Sigmoid colon (tissue), 7 donors: ENCODE results near the gene CDCA4. TPM values are rescaled to one million over a fixed set of nuclear protein-coding genes. Genes with fewer than 3 reads are reported as not detected.

Source experiments
- DNase-seq: peaks from one replicate; pipeline ENCODE4 v3.0.0-alpha.2; 2019
- H3K27ac ChIP-seq, 4 donors: fragments of 200-600 bp; sonication (generic); one replicate each; pipeline ENCODE4 v1.5.1; 2016 to 2019; ENCODE audit warnings: mild to moderate bottlenecking in 1 of 4
- H3K27me3 ChIP-seq, 3 donors: fragments of 200-600 bp; sonication (generic); one replicate each; pipeline ENCODE4 v1.5.1; 2019; ENCODE audit warnings: mild to moderate bottlenecking in 1 of 3
- H3K36me3 ChIP-seq, 4 donors: fragments of 200-600 bp; sonication (generic); one replicate each; pipeline ENCODE4 v1.5.1; 2016 to 2019
- H3K4me1 ChIP-seq, 4 donors: fragments of 200-600 bp; sonication (generic); one replicate each; pipeline ENCODE4 v1.5.1; 2017 to 2019
- H3K4me3 ChIP-seq, 4 donors: fragments of 200-600 bp; sonication (generic); one replicate each; pipeline ENCODE4 v1.5.1; 2017 to 2019; ENCODE audit warnings: mild to moderate bottlenecking in 2 of 4, moderate library complexity in 1 of 4
- H3K9me3 ChIP-seq, 4 donors: fragments of 200-600 bp in 3 of 4; sonication (generic) in 3 of 4; one replicate each; pipeline versions ENCODE4 v1.5.1 to v1.6.1; 2013 to 2019
- EP300 ChIP-seq, 4 donors: sonication (generic); formaldehyde crosslinking; IDR thresholded peaks; one replicate each; pipeline ENCODE4 v1.6.1; 2017; ENCODE audit warnings: antibody characterized with exemption in 4 of 4
- POLR2A ChIP-seq, 2 donors: fragments of 450-650 bp; IDR thresholded peaks; one replicate each; pipeline ENCODE4 v1.6.1; 2016; ENCODE audit warnings: antibody characterized with exemption in 2 of 2, mild to moderate bottlenecking in 2 of 2, moderate library complexity in 2 of 2
- POLR2AphosphoS5 ChIP-seq, 4 donors: sonication (generic); formaldehyde crosslinking; IDR thresholded peaks; one replicate each; pipeline ENCODE4 v1.6.1; 2017; ENCODE audit warnings: antibody characterized with exemption in 4 of 4
- WGBS, 2 donors: extraction: QIAGEN DNeasy Blood & Tissue Kit; methylation state at CpG; one replicate each; pipeline ENCODE4 v1.1.7; 2013; 5-methylcytosine and 5-hydroxymethylcytosine counted together
- intact Hi-C: fragments of 100-400 bp; cut with DNase I; formaldehyde crosslinking; loops from one replicate; pipeline ENCODE4 v1.15.1; 2023
- polyA plus RNA-seq, 3 donors: library from polyadenylated mRNA; stranded (reverse); fragments of 200-250 nt; gene quantifications; one replicate each; pipeline ENCODE4 v1.2.3, GENCODE V29; 2013
- total RNA-seq, 4 donors: library from RNA; depleted of rRNA; stranded (reverse); fragments of >200 nt; gene quantifications; one replicate each; pipeline ENCODE4 v1.1.0, GENCODE V29; 2016
- TF ChIP-seq, protein P1 (sequence below), 4 experiments: fragments of 450-650 bp in 3 of 4; fragments of 200-600 bp in 1 of 4; IDR thresholded peaks; one replicate each; pipeline ENCODE4 v1.5.1; 2016 to 2019; ENCODE audit warnings: antibody characterized with exemption in 4 of 4, mild to moderate bottlenecking in 3 of 4, moderate library complexity in 2 of 4
- donor health status: healthy with polysubstance abuse.
- donor health status: Bipolar disorder and iron deficiency.
- donor health status: healthy.

Gene CDCA4
- total and polyA plus RNA-seq, 7 donors = 2.4 to 11.3 (median 5.4) TPM

DNA sequence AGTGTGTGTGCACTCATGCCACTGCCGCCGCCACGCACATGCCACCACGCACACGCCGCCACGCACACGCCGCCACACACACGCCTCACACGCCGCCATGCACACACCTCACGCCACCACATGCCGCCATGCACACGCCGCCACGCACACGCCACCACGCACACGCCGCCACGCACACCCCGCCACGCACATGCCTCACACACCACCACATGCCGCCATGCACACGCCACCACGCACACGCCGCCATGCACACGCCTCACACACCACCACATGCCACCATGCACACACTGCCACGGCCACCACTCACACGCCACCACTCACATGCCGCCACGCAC lies 29.0 kb downstream of the CDCA4 start:
- Histone ChIP-seq H3K27ac (no peak overlapping the region), H3K4me1 (peaks cover 0 to 4% (median 1%) of the 10 kb centered on the region in 4 donors), H3K4me3 (no peak overlapping the region), H3K36me3 (peaks cover 0 to 43% (median 10%) of the 10 kb centered on the region in 4 donors), H3K9me3 (no peaks in the 10 kb centered on the region), H3K27me3 (no peaks in the 10 kb centered on the region)
- DNase-seq = no peak
- no peak for TF ChIP-seq POLR2AphosphoS5 (IDR thresholded peaks at IDR 0.05)
- TF ChIP-seq, protein P1, sequence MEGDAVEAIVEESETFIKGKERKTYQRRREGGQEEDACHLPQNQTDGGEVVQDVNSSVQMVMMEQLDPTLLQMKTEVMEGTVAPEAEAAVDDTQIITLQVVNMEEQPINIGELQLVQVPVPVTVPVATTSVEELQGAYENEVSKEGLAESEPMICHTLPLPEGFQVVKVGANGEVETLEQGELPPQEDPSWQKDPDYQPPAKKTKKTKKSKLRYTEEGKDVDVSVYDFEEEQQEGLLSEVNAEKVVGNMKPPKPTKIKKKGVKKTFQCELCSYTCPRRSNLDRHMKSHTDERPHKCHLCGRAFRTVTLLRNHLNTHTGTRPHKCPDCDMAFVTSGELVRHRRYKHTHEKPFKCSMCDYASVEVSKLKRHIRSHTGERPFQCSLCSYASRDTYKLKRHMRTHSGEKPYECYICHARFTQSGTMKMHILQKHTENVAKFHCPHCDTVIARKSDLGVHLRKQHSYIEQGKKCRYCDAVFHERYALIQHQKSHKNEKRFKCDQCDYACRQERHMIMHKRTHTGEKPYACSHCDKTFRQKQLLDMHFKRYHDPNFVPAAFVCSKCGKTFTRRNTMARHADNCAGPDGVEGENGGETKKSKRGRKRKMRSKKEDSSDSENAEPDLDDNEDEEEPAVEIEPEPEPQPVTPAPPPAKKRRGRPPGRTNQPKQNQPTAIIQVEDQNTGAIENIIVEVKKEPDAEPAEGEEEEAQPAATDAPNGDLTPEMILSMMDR (IDR thresholded peaks at IDR 0.05) = no peak
- no peak for TF ChIP-seq EP300 (IDR thresholded peaks at IDR 0.05)
- TF ChIP-seq POLR2A (IDR thresholded peaks at IDR 0.05) = no peak
- intact Hi-C loops = no loop called here
- 99% methylated on average over 34 of the region's 34 CpGs for WGBS, 2 donors

DNA sequence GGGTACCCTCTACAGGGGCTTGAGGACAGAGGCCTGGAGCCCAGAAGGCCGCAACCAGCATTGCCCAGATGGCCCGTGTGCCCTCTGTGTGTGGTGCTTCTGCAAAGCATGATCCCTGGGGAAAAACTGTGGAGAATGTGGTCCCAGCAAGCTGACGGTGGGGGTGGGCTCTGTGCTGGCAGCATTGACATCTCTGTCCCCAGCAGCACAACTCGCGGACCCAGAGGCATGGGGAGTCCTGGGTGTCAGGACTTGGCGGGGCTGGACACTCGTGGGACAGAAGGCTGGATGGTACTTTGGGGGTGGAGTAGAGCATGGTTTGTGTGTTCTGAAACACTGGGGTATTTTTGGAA lies 31.0 kb downstream of the CDCA4 start:
- Histone ChIP-seq H3K4me1 (peaks cover 0 to 13% (median 12%) of the 10 kb centered on the region in 4 donors), H3K27me3 (no peaks in the 10 kb centered on the region), H3K36me3 (peaks cover 0 to 39% (median 7%) of the 10 kb centered on the region in 4 donors), H3K27ac (no peak overlapping the region), H3K9me3 (no peaks in the 10 kb centered on the region), H3K4me3 (no peak overlapping the region)
- intact Hi-C loops = no loop called here
- 92 to 93% methylated on average over 7 of the region's 7 CpGs for WGBS, 2 donors
- TF ChIP-seq POLR2A (IDR thresholded peaks at IDR 0.05) (no peak), EP300 (IDR thresholded peaks at IDR 0.05) (no peak), POLR2AphosphoS5 (IDR thresholded peaks at IDR 0.05) (no peak)
- TF ChIP-seq, protein P1 (IDR thresholded peaks at IDR 0.05) = no peak
- DNase-seq = no peak

DNA sequence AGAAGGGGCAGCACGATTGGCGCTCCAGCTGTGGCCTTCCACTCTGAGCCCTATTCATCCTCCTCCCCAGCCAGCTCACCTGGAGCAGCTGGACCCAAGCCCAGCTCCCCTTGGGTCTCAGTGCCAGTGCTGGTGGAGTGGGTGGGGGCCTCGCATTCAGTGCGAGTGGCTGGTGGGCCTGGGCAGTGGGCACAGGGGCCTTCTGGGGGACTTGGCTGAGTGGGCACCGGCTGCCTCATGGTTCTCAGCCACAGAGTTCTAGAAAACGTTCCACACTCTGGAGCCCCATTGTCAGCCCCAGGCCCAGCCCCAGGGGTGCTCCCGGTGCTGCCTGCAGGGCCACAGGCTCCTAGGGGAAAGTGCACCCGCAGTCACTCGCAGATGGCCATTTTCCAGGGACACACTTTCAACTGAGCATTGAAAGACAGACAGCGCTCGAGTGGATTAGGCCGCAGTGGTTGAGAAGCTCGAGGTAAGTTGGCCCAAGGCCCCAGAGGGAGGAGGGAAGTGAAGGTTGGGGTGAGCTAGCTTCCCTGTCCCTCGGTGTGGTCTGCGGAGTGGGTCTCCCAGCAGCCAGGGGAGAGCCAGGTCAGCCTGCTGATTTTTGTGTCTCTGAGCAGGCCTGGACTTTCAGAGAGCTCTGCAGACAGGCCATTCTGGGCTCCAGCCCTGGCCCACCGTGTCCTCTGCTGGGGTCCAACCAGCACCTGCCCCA lies 31.5 kb downstream of the CDCA4 start:
- Histone ChIP-seq H3K4me1 (peaks cover 0 to 13% (median 12%) of the 10 kb centered on the region in 4 donors), H3K9me3 (no peaks in the 10 kb centered on the region), H3K27me3 (no peaks in the 10 kb centered on the region), H3K4me3 (no peak overlapping the region), H3K27ac (no peak overlapping the region), H3K36me3 (peaks cover 0 to 33% (median 7%) of the 10 kb centered on the region in 4 donors)
- WGBS, 2 donors = 93% methylated on average over 16 of the region's 16 CpGs
- DNase-seq = no peak
- intact Hi-C loops = no loop called here
- TF ChIP-seq, protein P1 (IDR thresholded peaks at IDR 0.05) = no peak
- TF ChIP-seq POLR2A (IDR thresholded peaks at IDR 0.05) (no peak), POLR2AphosphoS5 (IDR thresholded peaks at IDR 0.05) (no peak), EP300 (IDR thresholded peaks at IDR 0.05) (no peak)

DNA sequence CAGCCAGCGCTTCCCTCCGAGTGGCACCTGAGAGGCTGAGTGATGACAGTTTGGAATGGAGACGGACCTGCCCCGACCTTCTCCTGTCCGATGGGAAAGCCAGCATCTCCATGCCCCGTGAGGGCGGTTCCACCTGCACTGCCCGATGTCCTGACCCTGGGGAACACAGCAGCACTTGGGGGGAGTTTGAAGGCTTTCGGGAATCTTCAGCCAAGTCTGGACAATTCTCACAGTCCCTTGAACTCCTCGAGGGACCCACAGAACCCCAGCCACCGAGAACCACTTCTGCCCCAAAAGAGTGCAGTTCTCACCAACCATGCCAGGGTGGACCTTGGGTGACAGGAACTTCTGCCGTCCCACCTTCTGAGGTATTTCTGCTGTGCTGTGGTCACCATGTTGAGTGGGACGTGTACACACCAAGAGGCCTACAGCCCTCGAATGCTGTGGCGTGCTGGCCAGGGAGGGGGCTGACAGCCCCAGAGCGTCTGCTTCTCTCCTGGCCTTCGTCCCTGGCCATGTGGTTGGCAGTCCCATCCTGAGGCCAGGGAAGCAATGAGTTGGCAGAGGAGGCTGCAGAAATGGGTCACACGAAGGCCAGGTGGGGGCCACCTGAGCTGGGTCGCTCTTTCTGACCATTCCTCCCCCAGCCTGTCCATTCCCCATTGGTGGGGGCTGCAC lies 34.3 kb downstream of the CDCA4 start:
- peaks cover 0 to 6% (median under 1%) of the 10 kb centered on the region in 4 donors for H3K36me3 ChIP-seq
- intact Hi-C loops = no loop called here
- H3K4me1 ChIP-seq = peaks cover 0 to 13% (median 12%) of the 10 kb centered on the region in 4 donors
- TF ChIP-seq, protein P1 (IDR thresholded peaks at IDR 0.05) = no peak
- no peak for TF ChIP-seq POLR2AphosphoS5 (IDR thresholded peaks at IDR 0.05)
- TF ChIP-seq POLR2A (IDR thresholded peaks at IDR 0.05) = no peak
- TF ChIP-seq EP300 (IDR thresholded peaks at IDR 0.05) = no peak
- H3K27me3 ChIP-seq = no peaks in the 10 kb centered on the region
- peak overlapping the region in 1 of 4 donors; percentile 71 for H3K27ac ChIP-seq
- H3K4me3 ChIP-seq = peak overlapping the region; percentile 63 to 92 (median 81)
- no peak for DNase-seq
- no peaks in the 10 kb centered on the region for H3K9me3 ChIP-seq
- WGBS, 2 donors = 55 to 66% methylated on average over 19 of the region's 19 CpGs
